Occipital lobe (tissue), 2 donors: Measurements from ENCODE around the gene WNT2B. TPM values are rescaled to one million over a fixed set of nuclear protein-coding genes. Genes with fewer than 3 reads are reported as not detected.

Experiments used
- DNase-seq: peaks from one replicate; lab custom pipeline; 2025; lab: John Stamatoyannopoulos, UW
- total RNA-seq: library from RNA; depleted of rRNA; stranded (reverse); fragments of >200 nt; gene quantifications from one replicate; pipeline ENCODE4 v1.2.3, GENCODE V29; 2014

WNT2B gene
- total RNA-seq, 1 donor from 2014 or later: 2.8 TPM

- no peak for DNase-seq
Measured at GRCh38 chr1:112565800-112566199, 57.0 kb downstream of the WNT2B start.

GRCh38 chr1:112575154-112575804 is 66.5 kb downstream of the WNT2B start:
- no peak for DNase-seq

GRCh38 chr1:112576240-112576639 is 67.5 kb downstream of the WNT2B start:
- no peak for DNase-seq

Other genes with a start within 250 kb of the WNT2B start
- gene CTTNBP2NL, start 112.8 kb upstream of the WNT2B start, total RNA-seq: 23.9 TPM
- 42.6 TPM for gene ST7L, start 110.2 kb downstream of the WNT2B start, total RNA-seq
- gene CAPZA1, start 110.9 kb downstream of the WNT2B start, total RNA-seq: 83.3 TPM
- gene MOV10, start 165.7 kb downstream of the WNT2B start, total RNA-seq: 3.7 TPM
- 37.6 TPM for gene RHOC, start 198.2 kb downstream of the WNT2B start, total RNA-seq
- gene PPM1J, start 206.4 kb downstream of the WNT2B start, total RNA-seq: 4.4 TPM